ENCODE data around the gene GRIN2D. TPM values are rescaled to one million over a fixed set of nuclear protein-coding genes. Genes with fewer than 3 reads are reported as not detected.

GRIN2D gene
- total RNA-seq, 1 donor from 2014 or later, result 4.3 TPM

- no peak for DNase-seq (ENCODE audit: low spot score)
Observed at GRCh38 chr19:48441360-48442050, 48.0 kb downstream of the GRIN2D start.

- DNase-seq (ENCODE audit: low spot score), result no peak
Observed at GRCh38 chr19:48442116-48443035, 48.9 kb downstream of the GRIN2D start.

GRCh38 chr19:48443256-48443655 is 49.8 kb downstream of the GRIN2D start:
- no peak for DNase-seq (ENCODE audit: low spot score)

Other genes starting within 250 kb of the GRIN2D start
- 14.9 TPM for gene LIG1, start 223.3 kb upstream of the GRIN2D start, total RNA-seq (ENCODE audit: insufficient read depth, low replicate concordance)
- gene ZSWIM9, start 223.0 kb upstream of the GRIN2D start, total RNA-seq (ENCODE audit: insufficient read depth, low replicate concordance), result 1.9 TPM
- 22.9 TPM for gene CARD8, start 137.8 kb upstream of the GRIN2D start, total RNA-seq (ENCODE audit: insufficient read depth, low replicate concordance)
- gene ZNF114, start 123.6 kb upstream of the GRIN2D start, total RNA-seq (ENCODE audit: insufficient read depth, low replicate concordance), result 3.4 TPM
- 35.4 TPM for gene EMP3, start 68.1 kb upstream of the GRIN2D start, total RNA-seq (ENCODE audit: insufficient read depth, low replicate concordance)
- gene TMEM143, start 29.7 kb upstream of the GRIN2D start, total RNA-seq (ENCODE audit: insufficient read depth, low replicate concordance), result 14.4 TPM
- not detected for gene SYNGR4, start 29.3 kb upstream of the GRIN2D start, total RNA-seq (ENCODE audit: insufficient read depth, low replicate concordance)
- gene KDELR1, start 2.1 kb upstream of the GRIN2D start, total RNA-seq (ENCODE audit: insufficient read depth, low replicate concordance), result 47.7 TPM
- 19.0 TPM for gene GRWD1, start 52.3 kb downstream of the GRIN2D start, total RNA-seq (ENCODE audit: insufficient read depth, low replicate concordance)
- gene KCNJ14, start 61.9 kb downstream of the GRIN2D start, total RNA-seq (ENCODE audit: insufficient read depth, low replicate concordance), result 0.48 TPM
- gene CYTH2, start 75.7 kb downstream of the GRIN2D start, total RNA-seq (ENCODE audit: insufficient read depth, low replicate concordance), result 20.0 TPM
- not detected for gene LMTK3, start 118.2 kb downstream of the GRIN2D start, total RNA-seq (ENCODE audit: insufficient read depth, low replicate concordance)
- gene SULT2B1, start 158.5 kb downstream of the GRIN2D start, total RNA-seq (ENCODE audit: insufficient read depth, low replicate concordance), result not detected
- gene SPACA4, start 213.1 kb downstream of the GRIN2D start, total RNA-seq (ENCODE audit: insufficient read depth, low replicate concordance), result not detected
- gene FAM83E, start 221.4 kb downstream of the GRIN2D start, total RNA-seq (ENCODE audit: insufficient read depth, low replicate concordance), result 0.48 TPM
- 1,534 TPM for gene RPL18, start 225.5 kb downstream of the GRIN2D start, total RNA-seq (ENCODE audit: insufficient read depth, low replicate concordance)
- 7.5 TPM for gene SPHK2, start 225.8 kb downstream of the GRIN2D start, total RNA-seq (ENCODE audit: insufficient read depth, low replicate concordance)
- gene DBP, start 243.7 kb downstream of the GRIN2D start, total RNA-seq (ENCODE audit: insufficient read depth, low replicate concordance), result 0.72 TPM